Activated CD4-positive, alpha-beta T cell treated with anti-CD3 and anti-CD28 coated beads, Interleukin-2, amount 10 ng/mL, durations not matched to agents 24 days and 14 days (primary cell): ENCODE results near the gene PPAN. TPM values are rescaled to one million over a fixed set of nuclear protein-coding genes. Genes with fewer than 3 reads are reported as not detected.
A peak's percentile ranks its signal among the peaks of the same experiment; 100 is the strongest.

Source experiments
- DNase-seq: peaks from one replicate; pipeline ENCODE4 v3.0.0; 2022
- H3K27ac Mint-ChIP-seq: one replicate; pipeline ENCODE4 v1.8.0; 2022; ENCODE audit warnings: mild to moderate bottlenecking, mixed read lengths
- H3K27me3 Mint-ChIP-seq: one replicate; pipeline ENCODE4 v1.8.0; 2022; ENCODE audit warnings: mixed read lengths
- H3K36me3 Mint-ChIP-seq: one replicate; pipeline ENCODE4 v1.8.0; 2022; ENCODE audit warnings: low read depth, mild to moderate bottlenecking, mixed read lengths
- H3K4me1 Mint-ChIP-seq: one replicate; pipeline ENCODE4 v1.8.0; 2021; ENCODE audit warnings: mixed read lengths
- H3K4me3 Mint-ChIP-seq: one replicate; pipeline ENCODE4 v1.8.0; 2022; ENCODE audit warnings: mild to moderate bottlenecking, moderate library complexity, mixed read lengths
- H3K9me3 Mint-ChIP-seq: one replicate; pipeline ENCODE4 v1.8.0; 2021; ENCODE audit warnings: mixed read lengths
- intact Hi-C: fragments of 100-400 bp; cut with micrococcal nuclease; formaldehyde crosslinking; loops from one replicate; pipeline ENCODE4 v1.15.1; 2023
- total RNA-seq: library from RNA; stranded (reverse); gene quantifications from 2 replicates; pipeline ENCODE4 v1.2.3, GENCODE V29; 2022

The PPAN gene
- total RNA-seq, 1 donor from 2014 or later = 232 TPM

DNA sequence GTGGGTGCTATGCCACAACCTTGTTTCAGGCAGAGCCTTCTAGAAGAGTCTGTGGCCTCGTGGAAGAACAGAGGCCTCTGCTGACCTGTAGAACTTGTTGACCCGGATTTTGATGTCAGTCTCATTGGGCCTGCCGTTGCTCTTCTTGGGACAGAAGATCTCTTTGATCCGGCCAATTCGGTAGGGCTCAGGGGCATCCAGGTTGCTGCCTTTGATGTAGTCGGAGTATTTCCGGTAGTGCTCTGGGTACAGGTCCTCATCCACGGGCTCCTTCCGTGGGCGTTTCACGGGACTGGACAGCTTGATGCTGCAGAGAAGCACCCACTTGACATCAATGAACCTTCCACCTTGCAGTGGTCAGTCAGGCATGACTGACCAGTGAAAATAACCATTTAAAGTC lies 37.5 kb downstream of the PPAN start:
- H3K36me3 Mint-ChIP-seq = peaks cover 73% of the 10 kb centered on the region
- peak; percentile 63 for DNase-seq
- peak overlapping the region; percentile 72 for H3K27ac Mint-ChIP-seq
- no peaks in the 10 kb centered on the region for H3K27me3 Mint-ChIP-seq
- intact Hi-C loops = no loop called here
- H3K9me3 Mint-ChIP-seq = no peaks in the 10 kb centered on the region
- peak overlapping the region; percentile 69 for H3K4me3 Mint-ChIP-seq
- H3K4me1 Mint-ChIP-seq = peaks cover 18% of the 10 kb centered on the region

DNA sequence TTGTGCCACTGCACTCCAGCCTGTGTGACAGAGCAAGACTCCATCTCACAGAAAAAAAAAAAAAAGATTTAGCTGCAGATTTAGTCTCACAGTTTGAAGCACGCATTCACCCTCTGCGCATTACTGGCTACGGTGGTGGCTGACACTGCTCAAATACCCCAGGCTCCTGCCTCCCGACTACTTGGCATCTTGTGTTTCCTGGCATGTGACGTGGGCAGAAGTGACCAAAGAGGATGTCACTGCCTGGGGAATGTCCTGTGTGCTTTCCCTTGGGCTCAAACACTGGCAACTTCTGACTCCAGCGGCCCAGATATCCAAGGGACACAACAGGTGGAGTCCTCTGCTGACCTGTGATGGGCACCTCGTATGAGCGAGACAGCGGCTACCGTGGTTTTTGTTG lies 38.2 kb downstream of the PPAN start:
- Mint-ChIP-seq H3K4me1 (peaks cover 18% of the 10 kb centered on the region), H3K27ac (no peak overlapping the region), H3K4me3 (no peak overlapping the region), H3K9me3 (no peaks in the 10 kb centered on the region), H3K36me3 (peaks cover 70% of the 10 kb centered on the region), H3K27me3 (no peaks in the 10 kb centered on the region)
- no peak for DNase-seq
- intact Hi-C loops = no loop called here

DNA sequence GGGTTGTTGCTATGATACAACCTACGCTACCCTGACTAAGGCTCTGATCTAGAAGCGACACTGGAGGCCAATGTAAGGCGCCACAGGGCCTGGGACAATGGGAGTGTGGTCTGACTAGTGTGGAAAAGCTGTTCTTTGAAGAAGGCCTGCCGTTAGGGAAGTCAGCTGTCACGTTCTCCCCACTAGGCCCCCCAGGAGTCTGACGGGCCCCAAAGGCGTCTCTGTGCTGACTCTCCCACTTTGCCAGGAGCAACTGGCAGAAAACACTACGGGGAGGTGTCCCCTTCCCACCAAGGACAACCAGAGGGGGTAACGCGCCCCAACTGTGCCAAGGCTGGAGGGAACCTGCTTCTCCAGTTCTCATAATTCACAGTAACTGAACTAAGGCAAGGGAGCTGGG lies 38.9 kb downstream of the PPAN start:
- H3K4me1 Mint-ChIP-seq = peaks cover 18% of the 10 kb centered on the region
- no peaks in the 10 kb centered on the region for H3K27me3 Mint-ChIP-seq
- H3K27ac Mint-ChIP-seq = no peak overlapping the region
- no peaks in the 10 kb centered on the region for H3K9me3 Mint-ChIP-seq
- no peak for DNase-seq
- no peak overlapping the region for H3K4me3 Mint-ChIP-seq
- intact Hi-C loops = no loop called here
- peaks cover 74% of the 10 kb centered on the region for H3K36me3 Mint-ChIP-seq

DNA sequence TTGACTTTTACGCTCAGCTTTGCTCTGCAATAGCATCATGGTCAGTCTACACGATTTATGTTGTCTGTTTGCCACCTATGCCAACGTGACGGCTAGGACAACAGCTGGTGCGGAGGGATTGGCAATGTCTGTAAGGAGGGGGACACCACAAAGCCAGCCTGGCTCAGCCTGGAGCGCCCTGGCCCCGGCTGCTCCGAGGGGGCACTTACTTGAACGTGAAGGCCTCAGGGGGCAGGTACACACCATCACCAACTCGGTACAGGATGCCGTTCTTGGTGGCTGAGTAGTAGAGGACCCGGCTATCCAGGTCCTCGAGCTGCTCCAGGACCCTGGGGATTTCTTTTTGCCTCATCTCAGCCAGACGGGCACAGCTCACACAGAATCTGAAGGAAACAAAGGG lies 40.0 kb downstream of the PPAN start:
- H3K4me1 Mint-ChIP-seq = peaks cover 18% of the 10 kb centered on the region

DNA sequence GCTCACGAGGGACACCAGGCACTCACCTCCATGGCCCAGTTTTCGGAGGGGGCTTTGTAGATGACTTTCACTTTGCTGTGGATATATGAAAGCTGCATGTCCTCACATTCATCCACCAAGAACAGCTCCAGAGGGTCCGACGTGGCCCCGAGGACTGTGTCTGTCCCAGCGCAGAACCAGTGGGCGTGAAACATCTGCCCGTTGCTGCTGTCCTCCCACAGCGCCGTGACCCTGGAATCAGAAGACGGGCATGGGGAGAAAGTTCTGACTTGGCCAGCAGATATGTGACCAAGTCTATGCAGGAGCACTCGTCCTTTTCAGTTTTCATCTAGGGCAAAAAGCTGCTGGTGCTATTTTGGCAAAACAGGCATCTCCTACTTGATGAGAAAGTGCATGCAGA lies 43.3 kb downstream of the PPAN start:
- Mint-ChIP-seq H3K36me3 (peaks cover 78% of the 10 kb centered on the region), H3K9me3 (no peaks in the 10 kb centered on the region), H3K27ac (no peak overlapping the region), H3K4me3 (no peak overlapping the region), H3K27me3 (no peaks in the 10 kb centered on the region), H3K4me1 (peaks cover 4% of the 10 kb centered on the region)
- intact Hi-C loops = no loop called here
- no peak for DNase-seq

More for the DNA sequence above, 40.0 kb downstream of the PPAN start:
- peak overlapping the region; percentile 11 for H3K27ac Mint-ChIP-seq
- intact Hi-C loops = no loop called here
- no peak overlapping the region for H3K4me3 Mint-ChIP-seq
- H3K27me3 Mint-ChIP-seq = no peaks in the 10 kb centered on the region
- no peak for DNase-seq
- H3K36me3 Mint-ChIP-seq = peaks cover 73% of the 10 kb centered on the region
- no peaks in the 10 kb centered on the region for H3K9me3 Mint-ChIP-seq

DNA sequence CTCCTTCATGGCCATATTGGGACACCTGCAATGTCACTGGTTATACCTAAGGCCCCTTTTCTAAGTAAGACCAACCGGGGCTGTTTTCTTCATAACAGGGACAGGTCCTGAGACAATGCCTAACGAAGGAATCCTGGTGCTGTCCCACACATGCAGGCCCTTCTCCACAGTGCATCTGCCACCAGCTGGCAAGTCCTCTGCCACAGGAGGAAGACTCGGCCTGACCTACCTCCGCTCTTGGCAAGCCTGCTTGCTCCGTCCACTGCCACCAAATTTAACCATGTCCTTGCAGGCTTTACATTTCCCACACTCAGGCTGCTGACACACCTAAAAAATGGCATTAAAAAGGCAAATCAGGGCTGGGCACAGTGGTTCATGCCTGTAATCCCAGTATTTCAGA lies 45.4 kb downstream of the PPAN start:
- Mint-ChIP-seq H3K4me3 (no peak overlapping the region), H3K27ac (no peak overlapping the region), H3K4me1 (no peaks in the 10 kb centered on the region), H3K9me3 (no peaks in the 10 kb centered on the region), H3K27me3 (no peaks in the 10 kb centered on the region), H3K36me3 (peaks cover 77% of the 10 kb centered on the region)
- no peak for DNase-seq
- intact Hi-C loops = no loop called here

DNA sequence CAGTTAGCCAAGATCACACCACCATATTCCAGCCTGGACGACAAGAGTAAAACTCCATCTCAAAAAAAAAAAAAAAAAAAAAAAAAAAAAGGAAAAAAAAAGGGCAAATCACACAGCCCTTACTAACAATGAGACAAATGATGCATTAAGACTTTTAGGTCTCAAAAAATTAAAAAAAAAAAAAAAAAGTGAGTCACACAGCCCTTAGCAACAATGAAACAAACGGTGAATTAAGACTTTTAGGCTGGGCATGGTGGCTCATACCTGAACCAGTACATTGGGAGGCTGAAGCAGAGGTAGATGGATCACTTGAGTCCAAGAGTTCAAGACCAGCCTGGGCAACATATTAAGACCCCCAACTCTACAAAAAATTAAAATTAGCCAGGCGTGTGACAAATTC lies 45.9 kb downstream of the PPAN start:
- DNase-seq = no peak
- Mint-ChIP-seq H3K4me3 (no peak overlapping the region), H3K27ac (no peak overlapping the region), H3K27me3 (no peaks in the 10 kb centered on the region), H3K4me1 (no peaks in the 10 kb centered on the region), H3K9me3 (no peaks in the 10 kb centered on the region), H3K36me3 (peaks cover 78% of the 10 kb centered on the region)
- intact Hi-C loops = no loop called here

DNA sequence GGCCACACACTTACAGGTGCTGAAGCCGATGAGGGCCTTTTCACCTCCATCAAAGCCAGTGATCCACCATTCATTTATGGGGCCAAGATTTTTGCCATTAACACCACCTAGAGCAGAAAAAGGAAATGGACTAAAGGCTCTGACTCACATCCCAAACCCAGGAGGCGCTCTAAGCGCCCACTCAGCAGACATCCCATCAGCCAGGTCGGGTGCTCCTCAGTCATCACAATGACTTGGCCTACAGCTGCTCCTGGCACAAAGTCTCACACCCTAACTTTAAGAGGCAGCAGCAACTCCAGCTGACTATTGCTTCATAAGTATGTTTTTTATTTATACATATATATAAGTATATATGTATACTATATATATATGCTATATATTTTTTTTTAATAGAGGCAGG lies 49.7 kb downstream of the PPAN start:
- Mint-ChIP-seq H3K4me3 (no peak overlapping the region), H3K36me3 (peaks cover 81% of the 10 kb centered on the region), H3K27me3 (no peaks in the 10 kb centered on the region), H3K27ac (no peak overlapping the region), H3K9me3 (no peaks in the 10 kb centered on the region), H3K4me1 (peaks cover 2% of the 10 kb centered on the region)
- intact Hi-C loops = no loop called here
- no peak for DNase-seq

DNA sequence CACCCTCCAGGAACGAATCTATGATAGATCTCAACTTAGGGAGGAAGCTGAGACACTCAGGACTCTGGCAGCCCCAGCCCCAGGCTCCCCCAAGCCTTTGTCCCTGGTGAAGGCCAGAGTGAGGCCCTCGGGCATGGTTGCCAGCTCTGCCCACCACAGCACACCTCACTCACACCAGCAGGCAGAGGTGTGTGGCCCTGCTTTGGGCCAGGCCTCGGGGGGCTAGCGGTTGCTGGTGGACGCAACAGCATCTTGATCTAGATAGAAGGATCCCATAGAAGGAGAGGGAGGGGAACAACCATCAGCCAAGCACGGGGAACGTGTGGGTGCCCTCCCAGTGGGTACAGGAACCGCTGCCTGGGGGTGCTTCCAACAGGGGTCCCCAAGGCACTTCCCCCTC lies 51.9 kb downstream of the PPAN start:
- no peak for DNase-seq
- no peak overlapping the region for H3K4me3 Mint-ChIP-seq
- H3K36me3 Mint-ChIP-seq = peaks cover 78% of the 10 kb centered on the region
- intact Hi-C loops = no loop called here
- H3K27ac Mint-ChIP-seq = no peak overlapping the region
- no peaks in the 10 kb centered on the region for H3K27me3 Mint-ChIP-seq
- no peaks in the 10 kb centered on the region for H3K9me3 Mint-ChIP-seq
- peaks cover 2% of the 10 kb centered on the region for H3K4me1 Mint-ChIP-seq

DNA sequence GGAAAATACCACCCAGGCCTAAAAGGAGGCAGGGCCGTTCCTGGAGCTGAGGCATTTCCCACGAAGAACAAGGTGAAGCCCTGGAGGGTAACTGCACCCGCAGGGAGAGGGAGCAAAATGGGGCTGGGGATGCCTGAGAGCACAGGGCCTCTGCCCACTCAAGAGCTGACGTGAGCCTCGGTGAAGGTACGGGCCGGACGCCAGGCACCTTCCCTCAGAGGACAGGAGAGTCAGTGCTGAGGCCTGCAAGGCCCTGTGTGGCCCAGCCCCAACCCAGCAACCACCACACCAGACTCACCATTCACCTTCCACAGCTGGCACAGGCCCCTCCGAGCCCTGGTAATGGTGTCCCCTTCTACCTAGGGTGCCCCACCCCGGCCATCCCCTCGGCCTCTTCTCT lies 52.3 kb downstream of the PPAN start:
- intact Hi-C loops = no loop called here
- Mint-ChIP-seq H3K27ac (no peak overlapping the region), H3K36me3 (peaks cover 81% of the 10 kb centered on the region), H3K9me3 (no peaks in the 10 kb centered on the region), H3K4me3 (no peak overlapping the region), H3K27me3 (no peaks in the 10 kb centered on the region), H3K4me1 (peaks cover 2% of the 10 kb centered on the region)
- DNase-seq = no peak

DNA sequence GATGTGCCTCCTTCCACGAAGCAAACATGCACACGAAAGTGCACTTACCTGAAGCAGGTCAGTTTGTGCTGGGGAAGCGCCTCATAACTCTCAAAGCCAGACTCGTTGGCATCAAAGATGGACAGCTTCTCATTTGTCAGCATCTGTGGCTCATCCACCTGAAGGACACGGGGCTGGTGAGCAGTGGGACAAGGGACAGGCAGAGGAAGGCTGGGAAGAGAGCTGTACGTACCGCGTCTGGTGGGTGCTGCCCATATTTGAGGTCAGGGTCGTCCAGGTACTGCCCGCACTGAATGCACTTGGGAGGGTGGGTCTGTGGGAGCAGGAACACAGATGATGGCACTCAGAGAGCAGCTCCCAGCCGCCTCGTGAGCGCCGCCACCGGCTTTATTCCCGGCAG lies 53.4 kb downstream of the PPAN start:
- H3K36me3 Mint-ChIP-seq = peaks cover 75% of the 10 kb centered on the region
- peaks cover 2% of the 10 kb centered on the region for H3K4me1 Mint-ChIP-seq
- H3K9me3 Mint-ChIP-seq = no peaks in the 10 kb centered on the region
- DNase-seq = no peak
- no peak overlapping the region for H3K4me3 Mint-ChIP-seq
- H3K27ac Mint-ChIP-seq = no peak overlapping the region
- intact Hi-C loops = loop anchor here (5.0 kb wide), 1 partner anchor 93 kb away; the partner anchor contains the start of gene MRPL4
- no peaks in the 10 kb centered on the region for H3K27me3 Mint-ChIP-seq

Other genes with a start within 250 kb of the PPAN start
- gene OLFM2, start 169.8 kb upstream of the PPAN start, total RNA-seq = 0.82 and 0.88 TPM in 2 replicates
- gene COL5A3, start 95.9 kb upstream of the PPAN start, total RNA-seq = 0.59 and 0.63 TPM in 2 replicates
- gene RDH8, start 92.9 kb upstream of the PPAN start, total RNA-seq = not detected in 2 replicates
- 56.0 and 60.5 TPM in 2 replicates for gene SHFL, start 20.0 kb upstream of the PPAN start, total RNA-seq
- 9.9 and 11.4 TPM in 2 replicates for gene ANGPTL6, start 3.7 kb upstream of the PPAN start, total RNA-seq
- gene P2RY11, start 5.3 kb downstream of the PPAN start, total RNA-seq = 61.1 and 62.5 TPM in 2 replicates
- gene EIF3G, start 13.5 kb downstream of the PPAN start, total RNA-seq = 335 and 341 TPM in 2 replicates
- 410 and 414 TPM in 2 replicates for gene DNMT1, start 88.6 kb downstream of the PPAN start, total RNA-seq
- 14.3 and 14.7 TPM in 2 replicates for gene S1PR2, start 125.0 kb downstream of the PPAN start, total RNA-seq
- 163 and 174 TPM in 2 replicates for gene MRPL4, start 145.9 kb downstream of the PPAN start, total RNA-seq
- gene ICAM1, start 164.8 kb downstream of the PPAN start, total RNA-seq = 81.5 and 82.1 TPM in 2 replicates
- 0.71 and 0.79 TPM in 2 replicates for gene ICAM4, start 180.6 kb downstream of the PPAN start, total RNA-seq
- gene ICAM5, start 183.6 kb downstream of the PPAN start, total RNA-seq = 3.0 and 3.8 TPM in 2 replicates
- 2.0 and 2.8 TPM in 2 replicates for gene ZGLP1, start 203.5 kb downstream of the PPAN start, total RNA-seq
- gene FDX2, start 209.7 kb downstream of the PPAN start, total RNA-seq = 23.9 and 24.9 TPM in 2 replicates
- 96.1 and 108 TPM in 2 replicates for gene RAVER1, start 227.2 kb downstream of the PPAN start, total RNA-seq
- gene ICAM3, start 233.3 kb downstream of the PPAN start, total RNA-seq = 104 and 108 TPM in 2 replicates